HepG2 (cell line): ENCODE measurements around the gene DYNC2H1. TPM values are rescaled to one million over a fixed set of nuclear protein-coding genes. Genes with fewer than 3 reads are reported as not detected.

Source experiments
- ATAC-seq: fragments of 200-7000 bp; cut with Tn5 transposase; 3 replicates; pipeline ENCODE4 v1.9.1; 2020; ENCODE audit warnings: mild to moderate bottlenecking, moderate library complexity
- BruUV-seq: library from RNA; stranded (reverse); fragments of 400-500 nt; replicated peaks from 2 replicates; lab custom pipeline; 2021; lab: Mats Ljungman, UMichigan
- CTCF ChIA-PET: fragments of 300-600 bp; formaldehyde crosslinking; extraction: SDS; loops from one replicate; lab custom pipeline; 2021; ENCODE audit warnings: low total read pairs, inconsistent platforms, low intra/inter-chr PET ratio; lab: Yijun Ruan, JAX
- POLR2A ChIA-PET: fragments of 350-600 bp; sonication (Branson Sonifier 250); formaldehyde crosslinking; loops from one replicate; lab custom pipeline; 2020; ENCODE audit warnings: antibody characterized with exemption, inconsistent platforms; lab: Yijun Ruan, JAX
- DNase-seq: peaks from one replicate; pipeline ENCODE4 v3.0.0-alpha.2; 2015; ENCODE audit warnings: low spot score
- FAIRE-seq: peaks from 3 replicates; lab custom pipeline; 2011; peaks lifted over from hg19 to GRCh38; lab: Jason Lieb, UNC
- H2AFZ ChIP-seq: one replicate; pipeline ENCODE4 v1.6.1; 2011; ENCODE audit warnings: low read length, inconsistent platforms
- H3K27ac ChIP-seq: fragments of 300-600 bp; 3 replicates; pipeline ENCODE4 v1.8.0; 2011; ENCODE audit warnings: mixed run types, mild to moderate bottlenecking, mixed read lengths, low read length, inconsistent platforms; ENCODE audit not compliant: insufficient read depth; ENCODE audit errors: extremely low read length
- H3K27me3 ChIP-seq, 2 experiments: fragments of 200-600 bp in 1 of 2; 2 replicates in 1 of 2; 3 replicates in 1 of 2; pipeline versions ENCODE4 v1.6.0 to v1.8.0; 2011; ENCODE audit warnings: low read length in 2 of 2, mild to moderate bottlenecking in 2 of 2, moderate library complexity in 2 of 2, inconsistent platforms in 1 of 2; ENCODE audit not compliant: insufficient read depth in 2 of 2, control insufficient read depth in 1 of 2
- H3K36me3 ChIP-seq, 2 experiments: fragments of 200-600 bp in 1 of 2; replicated peaks in 1 of 2; 2 replicates in 1 of 2; 3 replicates in 1 of 2; pipeline versions ENCODE4 v1.5.1 to v1.8.0; 2011; ENCODE audit warnings: low read length in 2 of 2, inconsistent platforms in 1 of 2; ENCODE audit not compliant: insufficient read depth in 2 of 2, control insufficient read depth in 1 of 2
- H3K4me1 ChIP-seq: 2 replicates; pipeline ENCODE4 v1.5.1; 2012; ENCODE audit warnings: low read length, inconsistent platforms; ENCODE audit not compliant: insufficient read depth
- H3K4me2 ChIP-seq: 2 replicates; pipeline ENCODE4 v1.6.0; 2011; ENCODE audit warnings: low read depth, low read length, inconsistent platforms
- H3K4me3 ChIP-seq, 3 experiments: fragments of 200-600 bp in 1 of 3; sonication (generic), shearing (Covaris generic) in 1 of 3; replicated peaks in 1 of 3; 2 replicates each; pipeline ENCODE4 v1.5.1; 2011 to 2016; ENCODE audit warnings: low read length in 3 of 3, inconsistent platforms in 2 of 3, low read depth in 2 of 3, mild to moderate bottlenecking in 2 of 3, control low read depth in 1 of 3, mixed read lengths in 1 of 3; ENCODE audit not compliant: insufficient read depth in 1 of 3
- H3K79me2 ChIP-seq: one replicate; pipeline ENCODE4 v1.6.1; 2011; ENCODE audit warnings: low read length, inconsistent platforms; ENCODE audit not compliant: insufficient read depth
- H3K9ac ChIP-seq: 2 replicates; pipeline ENCODE4 v1.6.0; 2011; ENCODE audit warnings: mild to moderate bottlenecking, low read depth, low read length, inconsistent platforms; ENCODE audit not compliant: insufficient read depth
- H3K9me3 ChIP-seq: 2 replicates; pipeline ENCODE4 v1.5.1; 2012; ENCODE audit warnings: mild to moderate bottlenecking, low read length
- H4K20me1 ChIP-seq: 2 replicates; pipeline ENCODE4 v1.6.0; 2011; ENCODE audit warnings: inconsistent platforms, mild to moderate bottlenecking, low read length, moderate library complexity; ENCODE audit not compliant: insufficient read depth
- BHLHE40 ChIP-seq: IDR thresholded peaks from 2 replicates; pipeline ENCODE4 v1.6.1; 2011; ENCODE audit warnings: low read length, improper control_type of control experiment
- ELF4 ChIP-seq: sonication (generic); formaldehyde crosslinking; IDR thresholded peaks from 2 replicates; pipeline ENCODE4 v1.5.0; 2020; ENCODE audit warnings: missing genetic modification reagents, mild to moderate bottlenecking, moderate library complexity, borderline replicate concordance
- KAT8 ChIP-seq: IDR thresholded peaks from 2 replicates; pipeline ENCODE4 v1.6.1; 2016; ENCODE audit warnings: missing genetic modification reagents, missing compliant biosample characterization
- MED1 ChIP-seq: sonication (generic); formaldehyde crosslinking; IDR thresholded peaks from 2 replicates; pipeline ENCODE4 v1.4.0; 2020; ENCODE audit warnings: missing genetic modification reagents
- PAF1 ChIP-seq: IDR thresholded peaks from 2 replicates; pipeline ENCODE4 v1.6.1; 2016; ENCODE audit warnings: missing genetic modification reagents, missing compliant biosample characterization
- PHF21A ChIP-seq: sonication (generic); formaldehyde crosslinking; IDR thresholded peaks from 2 replicates; pipeline ENCODE4 v1.5.0; 2020; ENCODE audit warnings: mild to moderate bottlenecking, missing genetic modification reagents
- SAFB2 ChIP-seq: sonication (generic); formaldehyde crosslinking; IDR thresholded peaks from 2 replicates; pipeline ENCODE4 v1.5.1; 2020; ENCODE audit warnings: missing genetic modification reagents, low read depth, mild to moderate bottlenecking, borderline replicate concordance
- SOX6 ChIP-seq, 2 experiments: fragments of 450-650 bp in 1 of 2; sonication (generic) in 1 of 2; formaldehyde crosslinking in 1 of 2; IDR thresholded peaks; 2 replicates each; pipeline versions ENCODE4 v1.4.0 to v1.6.1; 2017 to 2020; ENCODE audit warnings: antibody characterized with exemption in 1 of 2, mild to moderate bottlenecking in 1 of 2, missing genetic modification reagents in 1 of 2
- STAG1 ChIP-seq: sonication (generic); formaldehyde crosslinking; IDR thresholded peaks from 2 replicates; pipeline ENCODE4 v1.4.0; 2020; ENCODE audit warnings: missing genetic modification reagents
- TBX3 ChIP-seq: fragments of 450-650 bp; IDR thresholded peaks from 2 replicates; pipeline ENCODE4 v1.6.1; 2017; ENCODE audit warnings: antibody characterized with exemption, mild to moderate bottlenecking, inconsistent platforms, borderline replicate concordance
- ZC3H13 ChIP-seq: sonication (generic); formaldehyde crosslinking; IDR thresholded peaks from 2 replicates; pipeline ENCODE4 v1.8.1; 2023; ENCODE audit warnings: mild to moderate bottlenecking, missing genetic modification reagents, moderate library complexity
- WGBS: methylation state at CpG from one replicate; pipeline ENCODE4 v1.1.6; 2017; ENCODE audit warnings: low lambda C conversion rate; 5-methylcytosine and 5-hydroxymethylcytosine counted together
- in situ Hi-C: cut with HindIII; loops from 2 replicates; pipeline ENCODE4 v1.10.0; 2017; ENCODE audit warnings: low pct_unique_long_range_greater_than_20kb; ENCODE audit not compliant: extremely low pct_ligation_motif_present
- intact Hi-C: fragments of 100-400 bp; cut with micrococcal nuclease; formaldehyde crosslinking; loops from one replicate; pipeline ENCODE4 v1.10.0; 2022; ENCODE audit not compliant: unreplicated experiment
- polyA plus RNA-seq, 8 experiments: library from polyadenylated mRNA; depleted of rRNA in 3 of 8; stranded (reverse) in 7 of 8; unstranded in 1 of 8; fragments of >200 nt; fragmentation: Illumina TruSeq in 4 of 8; extraction: Trizol in 4 of 8; gene quantifications; 2 replicates each; pipeline versions ENCODE4 v1.2.1 to v1.2.3, GENCODE V29; 2011 to 2016; ENCODE audit warnings: low read depth in 4 of 8, missing spikeins in 1 of 8, mixed read lengths in 1 of 8; ENCODE audit not compliant: insufficient read depth in 1 of 8
- total RNA-seq, 5 experiments: library from RNA; depleted of rRNA; stranded (reverse); fragments of >200 nt; fragmentation: Illumina TruSeq; extraction: Trizol; gene quantifications; 2 replicates each; pipeline ENCODE4 v1.2.3, GENCODE V29; 2016; ENCODE audit warnings: low read depth in 1 of 5
- TF ChIP-seq, protein P1 (sequence below): sonication (generic); formaldehyde crosslinking; IDR thresholded peaks from 2 replicates; pipeline ENCODE4 v1.5.0; 2020; ENCODE audit warnings: missing genetic modification reagents, mild to moderate bottlenecking, borderline replicate concordance
- TF ChIP-seq, protein P2 (sequence below): sonication (generic); formaldehyde crosslinking; IDR thresholded peaks from 2 replicates; pipeline ENCODE4 v1.4.0; 2020; ENCODE audit warnings: missing genetic modification reagents
- TF ChIP-seq, protein P3 (sequence below): sonication (generic); formaldehyde crosslinking; IDR thresholded peaks from 2 replicates; pipeline ENCODE4 v1.4.0; 2020; ENCODE audit warnings: missing genetic modification reagents, mild to moderate bottlenecking, borderline replicate concordance
- TF ChIP-seq, protein P4 (sequence below): sonication (generic); formaldehyde crosslinking; IDR thresholded peaks from 2 replicates; pipeline ENCODE4 v1.5.0; 2020; ENCODE audit warnings: mild to moderate bottlenecking, missing genetic modification reagents, moderate library complexity
- TF ChIP-seq, protein P5 (sequence below): sonication (generic); formaldehyde crosslinking; IDR thresholded peaks from 2 replicates; pipeline ENCODE4 v1.4.0; 2020; ENCODE audit warnings: mild to moderate bottlenecking, missing genetic modification reagents

DYNC2H1 gene
- total and polyA plus RNA-seq, 2 of the 13 experiments (the other 11 are each of a cell fraction or from before 2014, with no cell fraction given): 0.49 to 0.66 TPM

DNA sequence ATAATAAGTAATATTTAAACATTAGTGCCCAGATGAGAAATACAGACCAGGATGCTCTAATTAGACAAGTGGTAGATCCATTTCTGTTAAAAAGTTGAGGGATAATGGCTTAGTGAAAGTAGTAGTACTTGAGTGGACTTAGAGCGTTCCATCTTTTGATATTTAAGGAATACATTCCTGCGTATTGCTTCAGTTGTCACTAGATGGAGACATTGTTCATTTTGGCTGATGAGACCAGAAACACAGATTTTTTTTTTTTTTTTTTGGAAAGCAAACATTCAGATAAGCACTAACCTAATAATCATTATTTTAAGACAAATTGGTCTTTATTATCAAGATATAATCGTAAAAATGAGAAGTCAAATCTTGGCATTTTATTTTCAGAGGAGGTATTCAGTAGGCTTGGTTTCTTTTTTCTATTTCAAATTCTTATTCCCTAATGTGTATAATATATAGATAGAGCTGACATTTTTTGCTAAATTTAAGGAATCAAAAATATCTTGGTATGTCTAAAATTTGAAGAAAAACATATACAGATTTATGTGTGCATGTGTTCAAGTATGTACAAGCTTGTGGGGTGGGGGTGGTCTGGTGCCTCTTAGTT, 92.9 kb downstream of the DYNC2H1 start:
- POLR2A ChIA-PET: no interaction called here
- Histone ChIP-seq H3K4me1 (no peaks in the 10 kb centered on the region), H3K27ac (no peak overlapping the region), H3K4me3 (no peak overlapping the region), H3K36me3 (no peaks in the 10 kb centered on the region), H3K4me2 (no peak overlapping the region), H3K9me3 (no peaks in the 10 kb centered on the region), H3K9ac (no peak overlapping the region), H4K20me1 (no peaks in the 10 kb centered on the region), H3K79me2 (no peaks in the 10 kb centered on the region), H2AFZ (no peak overlapping the region), H3K27me3 (no peaks in the 10 kb centered on the region)
- ATAC-seq: peak; percentile 58
- intact Hi-C loops (loop anchor here (1.0 kb wide), 1 partner anchor 399 kb away; no protein-coding TSS in a partner anchor), in situ Hi-C loops (no loop called here)
- no peak for FAIRE-seq
- WGBS: 10% methylated on average over 3 of the region's 3 CpGs
- DNase-seq: peak; percentile 10
- BruUV-seq: no TSS peak
- CTCF ChIA-PET: interaction anchor here (1.3 kb wide), 1 partner anchor 399 kb away, joined by 7 read pairs; no protein-coding TSS in a partner anchor
- TF ChIP-seq, protein P1, sequence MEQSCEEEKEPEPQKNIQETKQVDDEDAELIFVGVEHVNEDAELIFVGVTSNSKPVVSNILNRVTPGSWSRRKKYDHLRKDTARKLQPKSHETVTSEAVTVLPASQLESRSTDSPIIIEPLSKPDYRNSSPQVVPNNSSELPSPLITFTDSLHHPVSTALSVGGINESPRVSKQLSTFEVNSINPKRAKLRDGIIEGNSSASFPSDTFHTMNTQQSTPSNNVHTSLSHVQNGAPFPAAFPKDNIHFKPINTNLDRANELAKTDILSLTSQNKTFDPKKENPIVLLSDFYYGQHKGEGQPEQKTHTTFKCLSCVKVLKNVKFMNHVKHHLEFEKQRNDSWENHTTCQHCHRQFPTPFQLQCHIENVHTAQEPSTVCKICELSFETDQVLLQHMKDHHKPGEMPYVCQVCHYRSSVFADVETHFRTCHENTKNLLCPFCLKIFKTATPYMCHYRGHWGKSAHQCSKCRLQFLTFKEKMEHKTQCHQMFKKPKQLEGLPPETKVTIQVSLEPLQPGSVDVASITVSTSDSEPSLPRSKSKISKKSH (CRISPR knock-in tag): no peak
- TF ChIP-seq TBX3: no peak
- TF ChIP-seq, protein P2, sequence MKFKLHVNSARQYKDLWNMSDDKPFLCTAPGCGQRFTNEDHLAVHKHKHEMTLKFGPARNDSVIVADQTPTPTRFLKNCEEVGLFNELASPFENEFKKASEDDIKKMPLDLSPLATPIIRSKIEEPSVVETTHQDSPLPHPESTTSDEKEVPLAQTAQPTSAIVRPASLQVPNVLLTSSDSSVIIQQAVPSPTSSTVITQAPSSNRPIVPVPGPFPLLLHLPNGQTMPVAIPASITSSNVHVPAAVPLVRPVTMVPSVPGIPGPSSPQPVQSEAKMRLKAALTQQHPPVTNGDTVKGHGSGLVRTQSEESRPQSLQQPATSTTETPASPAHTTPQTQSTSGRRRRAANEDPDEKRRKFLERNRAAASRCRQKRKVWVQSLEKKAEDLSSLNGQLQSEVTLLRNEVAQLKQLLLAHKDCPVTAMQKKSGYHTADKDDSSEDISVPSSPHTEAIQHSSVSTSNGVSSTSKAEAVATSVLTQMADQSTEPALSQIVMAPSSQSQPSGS (CRISPR knock-in tag): no peak
- TF ChIP-seq ZC3H13 (CRISPR knock-in tag): no peak
- TF ChIP-seq SAFB2 (CRISPR knock-in tag): no peak
- TF ChIP-seq STAG1 (CRISPR knock-in tag): peak; percentile 53
- TF ChIP-seq, protein P3, sequence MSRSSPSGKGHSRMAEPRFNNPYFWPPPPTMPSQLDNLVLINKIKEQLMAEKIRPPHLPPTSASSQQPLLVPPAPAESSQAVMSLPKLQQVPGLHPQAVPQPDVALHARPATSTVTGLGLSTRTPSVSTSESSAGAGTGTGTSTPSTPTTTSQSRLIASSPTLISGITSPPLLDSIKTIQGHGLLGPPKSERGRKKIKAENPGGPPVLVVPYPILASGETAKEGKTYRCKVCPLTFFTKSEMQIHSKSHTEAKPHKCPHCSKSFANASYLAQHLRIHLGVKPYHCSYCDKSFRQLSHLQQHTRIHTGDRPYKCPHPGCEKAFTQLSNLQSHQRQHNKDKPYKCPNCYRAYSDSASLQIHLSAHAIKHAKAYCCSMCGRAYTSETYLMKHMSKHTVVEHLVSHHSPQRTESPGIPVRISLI (CRISPR knock-in tag): peak; percentile 81; the same call in 1 of the 2 replicates
- no peak for TF ChIP-seq MED1 (CRISPR knock-in tag)
- no peak for TF ChIP-seq SOX6 (IDR thresholded peaks at IDR 0.05)
- TF ChIP-seq SOX6 (CRISPR knock-in tag; IDR thresholded peaks at IDR 0.05): no peak
- TF ChIP-seq ELF4 (CRISPR knock-in tag): no peak
- TF ChIP-seq KAT8 (CRISPR knock-in tag): no peak
- TF ChIP-seq PAF1 (CRISPR knock-in tag): no peak
- TF ChIP-seq, protein P4, sequence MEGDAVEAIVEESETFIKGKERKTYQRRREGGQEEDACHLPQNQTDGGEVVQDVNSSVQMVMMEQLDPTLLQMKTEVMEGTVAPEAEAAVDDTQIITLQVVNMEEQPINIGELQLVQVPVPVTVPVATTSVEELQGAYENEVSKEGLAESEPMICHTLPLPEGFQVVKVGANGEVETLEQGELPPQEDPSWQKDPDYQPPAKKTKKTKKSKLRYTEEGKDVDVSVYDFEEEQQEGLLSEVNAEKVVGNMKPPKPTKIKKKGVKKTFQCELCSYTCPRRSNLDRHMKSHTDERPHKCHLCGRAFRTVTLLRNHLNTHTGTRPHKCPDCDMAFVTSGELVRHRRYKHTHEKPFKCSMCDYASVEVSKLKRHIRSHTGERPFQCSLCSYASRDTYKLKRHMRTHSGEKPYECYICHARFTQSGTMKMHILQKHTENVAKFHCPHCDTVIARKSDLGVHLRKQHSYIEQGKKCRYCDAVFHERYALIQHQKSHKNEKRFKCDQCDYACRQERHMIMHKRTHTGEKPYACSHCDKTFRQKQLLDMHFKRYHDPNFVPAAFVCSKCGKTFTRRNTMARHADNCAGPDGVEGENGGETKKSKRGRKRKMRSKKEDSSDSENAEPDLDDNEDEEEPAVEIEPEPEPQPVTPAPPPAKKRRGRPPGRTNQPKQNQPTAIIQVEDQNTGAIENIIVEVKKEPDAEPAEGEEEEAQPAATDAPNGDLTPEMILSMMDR (CRISPR knock-in tag): peak; percentile 55
- TF ChIP-seq, protein P5, sequence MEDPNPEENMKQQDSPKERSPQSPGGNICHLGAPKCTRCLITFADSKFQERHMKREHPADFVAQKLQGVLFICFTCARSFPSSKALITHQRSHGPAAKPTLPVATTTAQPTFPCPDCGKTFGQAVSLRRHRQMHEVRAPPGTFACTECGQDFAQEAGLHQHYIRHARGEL (CRISPR knock-in tag): peak; percentile 93; the same call in 1 of the 2 replicates
- TF ChIP-seq BHLHE40: no peak
- TF ChIP-seq PHF21A (CRISPR knock-in tag): no peak
